GM12873 (cell line): ENCODE data around the gene SLC39A3.

Source experiments
- TF ChIP-seq, protein P1 (sequence below): IDR thresholded peaks from 2 replicates; pipeline ENCODE4 v1.5.1; 2012; ENCODE audit warnings: low read depth, mild to moderate bottlenecking, moderate library complexity, low read length, control low read depth; ENCODE audit not compliant: insufficient read depth; ENCODE audit errors: missing control alignments

The SLC39A3 gene, protein sequence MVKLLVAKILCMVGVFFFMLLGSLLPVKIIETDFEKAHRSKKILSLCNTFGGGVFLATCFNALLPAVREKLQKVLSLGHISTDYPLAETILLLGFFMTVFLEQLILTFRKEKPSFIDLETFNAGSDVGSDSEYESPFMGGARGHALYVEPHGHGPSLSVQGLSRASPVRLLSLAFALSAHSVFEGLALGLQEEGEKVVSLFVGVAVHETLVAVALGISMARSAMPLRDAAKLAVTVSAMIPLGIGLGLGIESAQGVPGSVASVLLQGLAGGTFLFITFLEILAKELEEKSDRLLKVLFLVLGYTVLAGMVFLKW

DNA sequence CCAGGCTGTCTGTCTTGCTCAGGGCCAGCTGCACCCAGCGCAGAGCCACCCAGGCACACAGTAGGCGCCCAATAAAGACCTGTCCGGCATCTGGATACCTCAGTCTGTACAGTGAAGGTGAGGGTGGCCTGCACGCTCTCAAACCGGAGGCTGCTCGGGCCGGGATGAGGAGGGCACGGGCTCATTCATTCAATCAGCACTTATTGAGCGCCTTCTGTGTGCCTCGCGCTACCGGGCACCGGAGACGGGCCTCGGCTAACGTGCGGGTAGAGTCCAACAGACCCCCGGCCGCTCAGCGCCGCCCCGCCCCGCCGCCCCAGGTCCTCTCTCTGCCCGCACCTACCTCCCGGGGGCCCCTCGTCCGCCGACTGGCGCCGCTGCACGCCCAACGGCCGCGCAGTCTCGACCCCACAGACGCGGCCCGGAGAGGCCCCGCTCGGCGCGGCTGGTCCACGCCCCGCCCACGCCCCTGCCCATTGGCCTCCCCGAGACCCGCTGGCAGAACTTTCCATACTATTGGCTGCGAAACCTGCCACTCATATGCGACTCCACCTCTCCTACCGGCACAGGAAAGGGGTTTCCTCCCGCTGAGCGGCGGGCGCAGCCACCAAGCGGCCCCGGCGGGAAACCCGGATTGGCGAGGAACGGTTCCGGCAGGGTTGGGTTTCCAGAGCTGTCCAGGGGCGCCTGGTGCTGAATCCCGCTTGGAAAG, at the start of gene SLC39A3:
Gene SLC39A3 (minus strand): TSS at position 416 of the 712 bp plus-strand sequence. CDS start 2,760 bp downstream, outside the sequence.
- TF ChIP-seq, protein P1, sequence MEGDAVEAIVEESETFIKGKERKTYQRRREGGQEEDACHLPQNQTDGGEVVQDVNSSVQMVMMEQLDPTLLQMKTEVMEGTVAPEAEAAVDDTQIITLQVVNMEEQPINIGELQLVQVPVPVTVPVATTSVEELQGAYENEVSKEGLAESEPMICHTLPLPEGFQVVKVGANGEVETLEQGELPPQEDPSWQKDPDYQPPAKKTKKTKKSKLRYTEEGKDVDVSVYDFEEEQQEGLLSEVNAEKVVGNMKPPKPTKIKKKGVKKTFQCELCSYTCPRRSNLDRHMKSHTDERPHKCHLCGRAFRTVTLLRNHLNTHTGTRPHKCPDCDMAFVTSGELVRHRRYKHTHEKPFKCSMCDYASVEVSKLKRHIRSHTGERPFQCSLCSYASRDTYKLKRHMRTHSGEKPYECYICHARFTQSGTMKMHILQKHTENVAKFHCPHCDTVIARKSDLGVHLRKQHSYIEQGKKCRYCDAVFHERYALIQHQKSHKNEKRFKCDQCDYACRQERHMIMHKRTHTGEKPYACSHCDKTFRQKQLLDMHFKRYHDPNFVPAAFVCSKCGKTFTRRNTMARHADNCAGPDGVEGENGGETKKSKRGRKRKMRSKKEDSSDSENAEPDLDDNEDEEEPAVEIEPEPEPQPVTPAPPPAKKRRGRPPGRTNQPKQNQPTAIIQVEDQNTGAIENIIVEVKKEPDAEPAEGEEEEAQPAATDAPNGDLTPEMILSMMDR = no peak

DNA sequence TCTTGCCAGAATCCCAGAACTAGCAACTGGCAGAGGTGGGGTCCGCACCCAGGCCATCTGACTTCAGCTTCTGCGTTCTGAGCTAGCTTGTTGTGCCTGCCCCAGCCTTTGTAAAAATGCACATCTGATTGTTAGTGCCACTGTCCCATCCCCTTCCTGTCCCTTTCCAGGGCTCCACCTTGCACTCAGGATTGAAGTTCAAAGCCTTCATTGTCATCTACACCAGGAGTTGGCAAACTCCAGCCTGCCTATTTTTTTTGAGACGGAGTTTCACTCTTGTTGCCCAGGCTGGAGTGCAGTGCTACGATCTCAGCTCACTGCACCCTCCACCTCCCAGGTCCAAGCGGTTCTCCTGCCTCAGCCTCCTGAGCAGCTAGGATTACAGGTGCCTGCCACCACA, 48.4 kb upstream of the SLC39A3 start:
- TF ChIP-seq, protein P1 = no peak

DNA sequence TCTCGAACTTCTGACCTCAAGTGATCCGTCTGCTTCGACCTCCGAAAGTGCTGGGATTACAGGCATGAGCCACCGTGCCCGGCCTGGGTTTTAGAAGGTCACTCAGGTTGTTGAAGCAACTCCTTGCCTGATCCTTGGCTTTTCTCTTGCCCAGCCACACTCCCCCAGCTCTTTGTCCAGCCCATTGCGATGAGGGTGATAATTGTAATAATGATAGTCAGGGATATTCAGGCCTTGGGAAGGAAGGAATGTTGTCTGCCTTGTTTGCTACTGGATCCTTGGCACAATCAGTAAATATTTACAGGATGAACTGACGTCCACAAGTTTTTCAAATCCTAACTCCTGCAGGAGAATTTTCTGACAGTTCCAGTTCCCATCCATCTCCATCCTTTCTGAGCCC, 47.3 kb upstream of the SLC39A3 start:
- TF ChIP-seq, protein P1 = no peak

DNA sequence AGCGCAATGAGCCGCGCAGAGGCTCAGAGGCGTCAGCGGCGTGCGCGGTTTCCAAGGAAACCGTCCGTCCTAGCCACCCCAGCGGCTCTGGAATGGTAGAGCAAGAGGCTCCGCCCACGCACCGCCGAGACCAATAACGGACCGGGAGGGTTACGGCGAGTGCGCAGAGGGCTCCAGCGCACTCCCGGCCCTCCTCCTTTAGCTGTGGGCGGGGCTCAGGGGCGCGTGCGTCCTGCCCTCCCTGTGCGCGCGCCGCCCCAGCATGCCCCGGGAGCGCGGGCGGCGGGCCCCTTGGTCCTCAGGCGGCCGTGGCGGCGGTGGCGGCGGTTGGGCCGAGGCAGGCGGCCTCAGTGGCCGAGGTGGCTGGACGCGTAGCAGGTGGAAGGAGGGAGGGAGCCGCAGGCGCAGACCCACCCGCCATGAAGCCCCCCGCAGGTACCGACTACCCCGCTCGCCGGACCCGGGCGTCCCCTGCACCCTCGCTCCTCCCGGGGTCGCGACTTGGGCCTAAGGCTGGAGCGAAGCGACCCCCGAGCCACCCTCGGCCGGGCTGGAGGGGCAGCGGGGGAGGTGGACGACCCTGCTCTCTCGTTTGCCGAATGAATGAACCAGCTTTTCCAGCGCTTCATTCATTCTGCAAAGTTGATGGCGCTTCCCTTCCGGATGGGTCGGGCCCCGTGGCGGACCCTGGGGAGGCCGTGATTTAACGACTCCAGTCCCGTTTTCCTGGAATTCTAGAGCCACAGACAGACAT, 45.6 kb upstream of the SLC39A3 start, which contains the start of gene THOP1:
Gene THOP1 (plus strand): TSS at position 260 of the 754 bp plus-strand sequence. CDS start 160 bp downstream, at position 420.
- TF ChIP-seq, protein P1 = no peak

DNA sequence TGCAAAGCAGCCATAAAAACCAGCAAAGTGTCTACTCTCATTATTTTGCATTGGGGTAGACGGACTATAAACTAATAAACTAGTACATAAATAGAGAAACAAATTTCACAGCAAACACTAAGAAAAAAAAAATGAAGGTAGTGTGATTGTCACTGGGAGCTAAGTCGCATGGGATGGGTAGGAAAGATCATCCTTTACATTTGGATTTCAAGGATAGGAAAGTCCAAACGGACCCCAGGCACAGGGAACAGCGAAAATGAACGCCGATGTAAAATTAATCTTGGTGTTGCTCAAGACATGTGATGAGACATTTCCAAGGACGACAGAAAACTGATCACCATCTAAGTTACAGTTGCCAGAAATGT, 43.9 kb upstream of the SLC39A3 start:
- TF ChIP-seq, protein P1 = no peak

DNA sequence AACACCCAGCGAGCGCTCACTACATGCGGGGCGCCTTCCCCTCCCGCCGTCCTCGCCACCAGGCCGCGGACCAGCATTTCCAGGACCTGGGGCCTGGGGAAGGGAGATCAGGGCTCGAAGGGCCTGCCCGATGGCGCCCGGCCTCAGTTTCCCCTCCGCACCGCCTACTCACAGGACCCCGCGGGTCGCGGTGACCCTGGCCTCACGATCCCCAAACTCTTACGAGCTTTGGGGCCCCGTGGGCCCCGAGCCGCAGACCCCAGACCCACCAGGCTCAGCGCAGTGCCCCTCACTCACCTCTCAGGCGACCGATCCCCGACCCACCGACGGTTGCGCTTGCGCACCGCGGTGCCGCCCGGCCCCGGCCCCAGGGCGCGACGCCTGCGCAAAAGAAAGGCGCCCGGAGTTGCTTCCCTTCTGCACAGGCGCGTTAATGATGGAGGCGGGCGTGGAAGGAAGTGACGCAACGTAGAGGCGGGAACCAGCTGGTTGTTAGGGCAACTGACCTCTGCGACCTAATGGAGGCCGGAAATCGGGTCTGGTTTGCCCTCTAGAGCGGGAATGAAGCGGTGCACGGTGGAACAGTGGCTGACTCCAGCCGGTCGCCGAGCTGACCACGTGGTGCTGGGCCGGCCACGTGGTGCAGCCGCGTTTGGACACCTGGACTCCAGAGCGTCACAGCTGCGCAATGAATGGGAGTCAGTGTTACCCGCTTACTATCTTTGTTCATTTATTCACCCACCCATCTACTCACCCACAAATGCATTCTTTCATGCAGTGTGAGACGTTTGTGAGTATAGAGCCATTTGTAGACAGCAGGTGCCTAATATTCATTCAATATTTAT, 43.3 kb upstream of the SLC39A3 start, which contains the start of gene SGTA:
Gene SGTA (minus strand): TSS at position 338 of the 845 bp plus-strand sequence. CDS start 14,205 bp downstream, outside the sequence.
- TF ChIP-seq, protein P1 = peak; percentile 64
